Hepatocyte (in vitro differentiated cells): ENCODE results near the gene STK40. TPM values are rescaled to one million over a fixed set of nuclear protein-coding genes. Genes with fewer than 3 reads are reported as not detected.
A peak's percentile ranks its signal among the peaks of the same experiment; 100 is the strongest.

Experiments used
- DNase-seq: peaks from one replicate; pipeline ENCODE4 v3.0.0-alpha.2; 2016; ENCODE audit warnings: low spot score
- H2AFZ ChIP-seq: fragments of 200-600 bp; sonication (generic); 2 replicates; pipeline ENCODE4 v1.6.0; 2016; ENCODE audit warnings: antibody characterized with exemption, mild to moderate bottlenecking
- H3K27ac ChIP-seq: fragments of 200-600 bp; sonication (generic); 2 replicates; pipeline ENCODE4 v1.5.1; 2016; ENCODE audit warnings: mild to moderate bottlenecking
- H3K27me3 ChIP-seq: fragments of 200-600 bp; sonication (generic); 2 replicates; pipeline ENCODE4 v1.6.1; 2016
- H3K36me3 ChIP-seq: fragments of 200-600 bp; sonication (generic); replicated peaks from 2 replicates; pipeline ENCODE4 v1.5.1; 2016; ENCODE audit warnings: low read depth; ENCODE audit not compliant: insufficient read depth
- H3K4me1 ChIP-seq: fragments of 200-600 bp; sonication (generic); 2 replicates; pipeline ENCODE4 v1.5.1; 2016; ENCODE audit warnings: mild to moderate bottlenecking, moderate library complexity; ENCODE audit not compliant: insufficient read depth
- H3K4me2 ChIP-seq: fragments of 200-600 bp; sonication (generic); 2 replicates; pipeline ENCODE4 v1.6.0; 2016
- H3K4me3 ChIP-seq: fragments of 200-600 bp; sonication (generic); 2 replicates; pipeline ENCODE4 v1.5.1; 2016; ENCODE audit warnings: mild to moderate bottlenecking
- H3K79me2 ChIP-seq: fragments of 200-600 bp; sonication (generic); 2 replicates; pipeline ENCODE4 v1.6.0; 2017; ENCODE audit warnings: mild to moderate bottlenecking
- H3K9me2 ChIP-seq: fragments of 200-600 bp; sonication (generic); replicated peaks from 2 replicates; pipeline ENCODE4 v1.6.0; 2017; ENCODE audit warnings: mild to moderate bottlenecking; ENCODE audit not compliant: insufficient read depth
- H3K9me3 ChIP-seq: fragments of 200-600 bp; sonication (generic); 2 replicates; pipeline ENCODE4 v1.5.1; 2016; ENCODE audit warnings: low read depth, mild to moderate bottlenecking
- H4K20me1 ChIP-seq: fragments of 200-600 bp; sonication (generic); 2 replicates; pipeline ENCODE4 v1.6.0; 2016; ENCODE audit warnings: mild to moderate bottlenecking; ENCODE audit not compliant: insufficient read depth, poor library complexity, severe bottlenecking
- CTCF ChIP-seq: fragments of 200-600 bp; sonication (generic); IDR thresholded peaks from 2 replicates; pipeline ENCODE4 v1.5.1; 2016; ENCODE audit warnings: antibody characterized with exemption, mild to moderate bottlenecking; ENCODE audit not compliant: poor library complexity
- EZH2 ChIP-seq: fragments of 200-600 bp; sonication (generic); IDR thresholded peaks from 2 replicates; pipeline ENCODE4 v1.6.1; 2016; ENCODE audit warnings: antibody characterized with exemption, mild to moderate bottlenecking, borderline replicate concordance
- EZH2phosphoT487 ChIP-seq: fragments of 200-600 bp; sonication (generic); IDR thresholded peaks from one replicate; pipeline ENCODE4 v1.6.1; 2018; ENCODE audit warnings: antibody characterized with exemption, mild to moderate bottlenecking, low read depth, moderate library complexity; ENCODE audit not compliant: unreplicated experiment, severe bottlenecking
- WGBS: methylation state at CpG from one replicate; pipeline ENCODE4 v1.1.6; 2016; ENCODE audit warnings: low lambda C conversion rate; ENCODE audit errors: missing lambda C conversion rate; 5-methylcytosine and 5-hydroxymethylcytosine counted together
- polyA plus RNA-seq: library from polyadenylated mRNA; unstranded; fragments of >200 nt; fragmentation: Nextera tagmentation; extraction: Ambion mirVana; gene quantifications from 2 replicates; pipeline ENCODE4 v1.2.1, GENCODE V29; 2016
- total RNA-seq: library from RNA; depleted of rRNA; stranded (reverse); fragments of >200 nt; gene quantifications from 2 replicates; pipeline ENCODE4 v1.2.3, GENCODE V29; 2014

STK40 gene
- total and polyA plus RNA-seq, 2 experiments from 2014 or later = 30.7 to 56.3 TPM

- TF ChIP-seq EZH2phosphoT487 (no peak), CTCF (peak; percentile 21), EZH2 (no peak)
- H3K27me3 ChIP-seq = no peaks in the 10 kb centered on the region
- peak within 1 kb of the TSS; percentile 95 for H3K4me2 ChIP-seq
- no peaks in the 10 kb centered on the region for H3K9me3 ChIP-seq
- peak; percentile 85 for DNase-seq
- no peaks in the 10 kb centered on the region for H3K9me2 ChIP-seq
- H3K4me3 ChIP-seq = peak within 1 kb of the TSS; percentile 35
- H4K20me1 ChIP-seq = no peaks in the 10 kb centered on the region
- H2AFZ ChIP-seq = peak within 1 kb of the TSS; percentile 49
- WGBS = 4% methylated on average over 57 of the region's 65 CpGs
- H3K79me2 ChIP-seq = no peaks in the 10 kb centered on the region
- no peaks in the 10 kb centered on the region for H3K36me3 ChIP-seq
- peaks cover 10% of the 10 kb centered on the region for H3K4me1 ChIP-seq
- H3K27ac ChIP-seq = peak within 1 kb of the TSS; percentile 93
Observed at GRCh38 chr1:36306210-36306901, 79.4 kb downstream of the STK40 start, which contains the start of gene SH3D21. SH3D21 (plus strand) TSS chr1:36306368; CDS start chr1:36306421, 53 bp downstream.

- peak overlapping the region; percentile 93 for H3K27ac ChIP-seq
- TF ChIP-seq EZH2 = no peak
- no peak for TF ChIP-seq CTCF
- no peak for TF ChIP-seq EZH2phosphoT487
- H3K9me2 ChIP-seq = no peaks in the 10 kb centered on the region
- H3K36me3 ChIP-seq = no peaks in the 10 kb centered on the region
- H2AFZ ChIP-seq = no peak overlapping the region
- WGBS = 36% methylated on average over 7 of the region's 7 CpGs
- no peaks in the 10 kb centered on the region for H4K20me1 ChIP-seq
- H3K4me3 ChIP-seq = no peak overlapping the region
- no peaks in the 10 kb centered on the region for H3K9me3 ChIP-seq
- peaks cover 10% of the 10 kb centered on the region for H3K4me1 ChIP-seq
- H3K79me2 ChIP-seq = no peaks in the 10 kb centered on the region
- H3K27me3 ChIP-seq = no peaks in the 10 kb centered on the region
- peak; percentile 54 for DNase-seq
- H3K4me2 ChIP-seq = peak overlapping the region; percentile 95
Observed at GRCh38 chr1:36305915-36306209, 79.9 kb downstream of the STK40 start.

- Histone ChIP-seq H3K27me3 (no peaks in the 10 kb centered on the region), H3K4me2 (peak overlapping the region; percentile 95), H3K36me3 (no peaks in the 10 kb centered on the region), H3K79me2 (no peaks in the 10 kb centered on the region), H4K20me1 (no peaks in the 10 kb centered on the region), H3K27ac (peak overlapping the region; percentile 93), H3K4me3 (no peak overlapping the region), H3K4me1 (peaks cover 10% of the 10 kb centered on the region), H3K9me3 (no peaks in the 10 kb centered on the region), H3K9me2 (no peaks in the 10 kb centered on the region), H2AFZ (no peak overlapping the region)
- peak; percentile 60 for DNase-seq
- TF ChIP-seq EZH2 (no peak), CTCF (no peak), EZH2phosphoT487 (no peak)
- WGBS = 76% methylated on average over 9 of the region's 10 CpGs
Observed at GRCh38 chr1:36304970-36305914, 80.5 kb downstream of the STK40 start.
